A549 treated with ZK216348 at 1 μM for 4 hours (cell line): ENCODE results near the gene DLGAP3. TPM values are rescaled to one million over a fixed set of nuclear protein-coding genes. Genes with fewer than 3 reads are reported as not detected.

Source experiments
- total RNA-seq: library from RNA; stranded (reverse); fragments of 200-300 nt; extraction: Qiagen RNA extraction; gene quantifications from 5 replicates; pipeline ENCODE4 v1.2.3, GENCODE V29; 2022; ENCODE audit warnings: low read depth

Gene DLGAP3, protein sequence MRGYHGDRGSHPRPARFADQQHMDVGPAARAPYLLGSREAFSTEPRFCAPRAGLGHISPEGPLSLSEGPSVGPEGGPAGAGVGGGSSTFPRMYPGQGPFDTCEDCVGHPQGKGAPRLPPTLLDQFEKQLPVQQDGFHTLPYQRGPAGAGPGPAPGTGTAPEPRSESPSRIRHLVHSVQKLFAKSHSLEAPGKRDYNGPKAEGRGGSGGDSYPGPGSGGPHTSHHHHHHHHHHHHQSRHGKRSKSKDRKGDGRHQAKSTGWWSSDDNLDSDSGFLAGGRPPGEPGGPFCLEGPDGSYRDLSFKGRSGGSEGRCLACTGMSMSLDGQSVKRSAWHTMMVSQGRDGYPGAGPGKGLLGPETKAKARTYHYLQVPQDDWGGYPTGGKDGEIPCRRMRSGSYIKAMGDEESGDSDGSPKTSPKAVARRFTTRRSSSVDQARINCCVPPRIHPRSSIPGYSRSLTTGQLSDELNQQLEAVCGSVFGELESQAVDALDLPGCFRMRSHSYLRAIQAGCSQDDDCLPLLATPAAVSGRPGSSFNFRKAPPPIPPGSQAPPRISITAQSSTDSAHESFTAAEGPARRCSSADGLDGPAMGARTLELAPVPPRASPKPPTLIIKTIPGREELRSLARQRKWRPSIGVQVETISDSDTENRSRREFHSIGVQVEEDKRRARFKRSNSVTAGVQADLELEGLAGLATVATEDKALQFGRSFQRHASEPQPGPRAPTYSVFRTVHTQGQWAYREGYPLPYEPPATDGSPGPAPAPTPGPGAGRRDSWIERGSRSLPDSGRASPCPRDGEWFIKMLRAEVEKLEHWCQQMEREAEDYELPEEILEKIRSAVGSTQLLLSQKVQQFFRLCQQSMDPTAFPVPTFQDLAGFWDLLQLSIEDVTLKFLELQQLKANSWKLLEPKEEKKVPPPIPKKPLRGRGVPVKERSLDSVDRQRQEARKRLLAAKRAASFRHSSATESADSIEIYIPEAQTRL
- total RNA-seq: 0.09 to 0.27 TPM (median 0.26 TPM) in 5 replicates

DNA sequence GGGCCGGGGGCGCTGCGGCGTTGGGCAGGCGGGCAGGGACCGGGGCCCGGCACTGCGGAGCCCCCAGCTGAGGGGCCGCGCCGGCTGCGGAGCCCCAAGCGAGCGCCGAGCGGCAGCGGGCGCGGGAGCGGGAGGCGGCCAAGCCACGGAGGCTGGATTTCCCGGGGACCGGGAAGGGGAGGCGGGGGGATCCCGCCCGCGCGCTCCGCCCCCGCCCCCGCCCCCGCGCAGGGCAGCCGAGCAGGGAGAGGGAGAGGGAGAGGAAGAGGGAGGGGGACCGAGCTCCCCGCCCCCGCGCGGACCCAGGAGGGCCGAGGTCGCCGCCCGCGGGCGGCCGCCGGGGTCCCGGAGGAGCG lies at the start of gene DLGAP3:
Gene DLGAP3, minus strand, starts transcription at position 154 of the 356 bp plus-strand sequence. CDS start 24,267 bp downstream, outside the sequence.

DNA sequence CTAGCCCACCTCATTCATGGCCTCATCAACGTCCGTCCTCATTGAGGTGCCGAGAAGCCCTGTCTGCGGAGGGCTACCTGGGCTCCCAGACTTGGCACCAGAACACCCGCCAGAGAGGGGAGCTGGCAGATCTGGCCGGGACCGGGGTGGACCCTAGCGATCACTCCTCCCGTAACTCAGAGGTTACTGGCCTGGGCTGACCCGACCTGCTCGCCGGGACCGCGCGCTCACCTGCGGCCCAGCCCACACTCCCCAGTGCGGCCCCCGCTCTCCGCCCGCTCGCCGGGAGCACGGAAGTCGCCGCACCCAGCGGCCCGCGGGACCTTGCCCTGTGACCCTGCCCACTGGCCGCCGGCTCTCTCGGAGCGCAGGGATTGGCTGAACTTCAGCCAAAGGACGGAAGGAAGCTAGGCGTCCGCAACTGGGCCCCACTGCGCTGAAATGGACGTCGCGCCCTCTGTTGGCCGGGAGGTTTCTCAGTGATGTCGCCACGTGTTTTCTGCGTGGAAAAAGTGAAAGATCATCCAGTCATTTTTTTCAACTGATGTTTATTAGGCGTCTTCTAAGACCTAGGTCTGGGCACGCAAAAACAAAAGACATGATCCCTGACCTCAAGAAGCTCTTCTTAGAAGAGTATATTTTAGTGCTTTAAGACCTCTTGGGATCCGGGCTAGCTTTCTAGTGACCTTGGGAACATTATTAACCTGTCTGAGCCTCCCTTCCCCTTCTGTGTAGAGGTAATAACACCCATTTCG lies 69.8 kb downstream of the DLGAP3 start, which contains the start of gene SMIM12:
Gene SMIM12, minus strand, starts transcription at position 304 of the 755 bp plus-strand sequence. CDS start 3,772 bp downstream, outside the sequence.

Other genes with a start within 250 kb of the DLGAP3 start
- 0.16 to 0.28 TPM (median 0.19 TPM) in 3 of 5 replicates, not detected in the others for gene GJB5, start 174.6 kb downstream of the DLGAP3 start, total RNA-seq
- gene GJB4, start 169.9 kb downstream of the DLGAP3 start, total RNA-seq: 0.05 to 0.11 TPM (median 0.09 TPM) in 4 of 5 replicates, not detected in the other
- 7.4 to 11.8 TPM (median 9.4 TPM) in 5 replicates for gene GJB3, start 148.4 kb downstream of the DLGAP3 start, total RNA-seq
- not detected in 5 replicates for gene GJA4, start 136.7 kb downstream of the DLGAP3 start, total RNA-seq
- 51.2 to 61.7 TPM (median 57.6 TPM) in 5 replicates for gene SMIM12, start 69.9 kb downstream of the DLGAP3 start, total RNA-seq
- 13.3 to 16.4 TPM (median 15.1 TPM) in 5 replicates for gene TMEM35B, start 55.7 kb upstream of the DLGAP3 start, total RNA-seq
- 1.7 to 5.5 TPM (median 5.1 TPM) in 5 replicates for gene ZMYM6, start 102.3 kb upstream of the DLGAP3 start, total RNA-seq
- gene ZMYM1, start 149.7 kb upstream of the DLGAP3 start, total RNA-seq: 4.0 to 8.4 TPM (median 6.8 TPM) in 5 replicates